CD8-positive, alpha-beta memory T cell (primary cell): ENCODE measurements around the gene OR2Y1. TPM values are rescaled to one million over a fixed set of nuclear protein-coding genes. Genes with fewer than 3 reads are reported as not detected.
"Not testable (repeated sequence)": the region's sequence is repeated elsewhere in the genome, so short reads cannot be mapped to it uniquely, and the experiment has no call there.

ENCODE experiments used
- CTCF ChIA-PET: fragments of 350-600 bp; sonication (Branson Sonifier 250); formaldehyde crosslinking; loops from one replicate; lab custom pipeline; 2021; ENCODE audit warnings: antibody characterized with exemption; lab: Charles Lee
- POLR2A ChIA-PET: fragments of 350-600 bp; sonication (Branson Sonifier 250); formaldehyde crosslinking; loops from one replicate; lab custom pipeline; 2021; ENCODE audit warnings: antibody characterized with exemption; lab: Charles Lee
- DNase-seq, 5 donors: peaks; one replicate each; pipeline versions ENCODE4 v3.0.0 to v3.0.0-alpha.2; 2020 to 2022; ENCODE audit warnings: mixed read lengths in 1 of 5
- H3K27ac ChIP-seq: one replicate; pipeline ENCODE4 v1.7.0; 2013; ENCODE audit warnings: low read depth, mild to moderate bottlenecking, low read length, moderate library complexity
- H3K27me3 ChIP-seq: 2 replicates; pipeline ENCODE4 v1.7.0; 2013; ENCODE audit warnings: low read length, mild to moderate bottlenecking; ENCODE audit not compliant: insufficient read depth, poor library complexity, severe bottlenecking
- H3K36me3 ChIP-seq: 2 replicates; pipeline ENCODE4 v1.7.0; 2013; ENCODE audit warnings: mild to moderate bottlenecking, low read length, moderate library complexity; ENCODE audit not compliant: insufficient read depth
- H3K4me1 ChIP-seq: 2 replicates; pipeline ENCODE4 v1.7.0; 2013; ENCODE audit warnings: mild to moderate bottlenecking, low read length, moderate library complexity; ENCODE audit not compliant: insufficient read depth
- H3K4me3 ChIP-seq: 2 replicates; pipeline ENCODE4 v1.7.0; 2013; ENCODE audit warnings: mild to moderate bottlenecking, low read length
- H3K9me3 ChIP-seq: 2 replicates; pipeline ENCODE4 v1.7.0; 2013; ENCODE audit warnings: mild to moderate bottlenecking, low read length
- H3K27ac Mint-ChIP-seq, 8 donors: one replicate each; pipeline ENCODE4 v1.8.0; 2020 to 2021; ENCODE audit warnings: mixed read lengths in 8 of 8, mild to moderate bottlenecking in 6 of 8, inconsistent platforms in 3 of 8, moderate library complexity in 3 of 8
- H3K27me3 Mint-ChIP-seq, 2 donors: one replicate each; pipeline ENCODE4 v1.8.0; 2020 to 2021; ENCODE audit warnings: mixed read lengths in 2 of 2, mild to moderate bottlenecking in 1 of 2, moderate library complexity in 1 of 2
- H3K36me3 Mint-ChIP-seq, 3 donors: one replicate each; pipeline ENCODE4 v1.8.0; 2020 to 2021; ENCODE audit warnings: mixed read lengths in 3 of 3, inconsistent platforms in 1 of 3, mild to moderate bottlenecking in 1 of 3
- H3K4me1 Mint-ChIP-seq, 3 donors: one replicate each; pipeline ENCODE4 v1.8.0; 2020 to 2021; ENCODE audit warnings: mixed read lengths in 3 of 3, inconsistent platforms in 1 of 3, mild to moderate bottlenecking in 1 of 3
- H3K4me3 Mint-ChIP-seq, 7 donors: one replicate each; pipeline ENCODE4 v1.8.0; 2020 to 2021; ENCODE audit warnings: mixed read lengths in 7 of 7, mild to moderate bottlenecking in 6 of 7, moderate library complexity in 4 of 7, inconsistent platforms in 2 of 7
- H3K9me3 Mint-ChIP-seq, 5 donors: one replicate each; pipeline ENCODE4 v1.8.0; 2020 to 2022; ENCODE audit warnings: mixed read lengths in 5 of 5, mild to moderate bottlenecking in 3 of 5, moderate library complexity in 2 of 5, inconsistent platforms in 1 of 5
- polyA plus RNA-seq: library from polyadenylated mRNA; unstranded; fragments of 300-500 nt; fragmentation: Illumina TruSeq; gene quantifications from one replicate; pipeline ENCODE4 v1.2.3, GENCODE V29; 2021
- total RNA-seq, 2 experiments: library from RNA; stranded (reverse); gene quantifications; one replicate each; pipeline ENCODE4 v1.2.3, GENCODE V29; 2021

The OR2Y1 gene, protein sequence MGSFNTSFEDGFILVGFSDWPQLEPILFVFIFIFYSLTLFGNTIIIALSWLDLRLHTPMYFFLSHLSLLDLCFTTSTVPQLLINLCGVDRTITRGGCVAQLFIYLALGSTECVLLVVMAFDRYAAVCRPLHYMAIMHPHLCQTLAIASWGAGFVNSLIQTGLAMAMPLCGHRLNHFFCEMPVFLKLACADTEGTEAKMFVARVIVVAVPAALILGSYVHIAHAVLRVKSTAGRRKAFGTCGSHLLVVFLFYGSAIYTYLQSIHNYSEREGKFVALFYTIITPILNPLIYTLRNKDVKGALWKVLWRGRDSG
- total RNA-seq (not detected), polyA plus RNA-seq (not detected)

DNA sequence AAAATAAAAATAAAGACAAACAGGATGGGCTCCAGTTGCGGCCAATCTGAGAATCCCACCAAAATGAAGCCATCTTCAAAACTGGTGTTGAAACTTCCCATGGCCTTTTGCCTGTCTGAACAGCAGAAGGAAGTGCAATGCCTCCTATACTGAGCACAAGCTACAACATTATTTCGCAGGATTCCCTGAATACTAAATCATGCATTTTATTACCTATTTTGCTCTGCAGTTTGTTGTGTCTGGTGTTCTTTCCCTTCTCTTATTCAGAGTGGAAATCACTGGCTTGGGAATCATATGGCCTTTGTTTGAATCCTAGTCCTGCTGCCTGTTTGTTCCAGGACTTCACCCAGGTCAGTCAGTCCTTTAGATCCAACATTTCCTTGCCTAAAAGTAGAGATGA lies at the start of gene OR2Y1:
Gene OR2Y1, minus strand, starts transcription at position 101 of the 400 bp plus-strand sequence. Its CDS starts 0 bp downstream, at position 101.
- Mint-ChIP-seq H3K27ac (peak within 1 kb of the TSS in 1 of 8 donors; percentile 76), H3K9me3 (no peaks in the 10 kb centered on the region), H3K4me3 (no peak within 1 kb of the TSS), H3K4me1 (no peaks in the 10 kb centered on the region), H3K36me3 (no peaks in the 10 kb centered on the region), H3K27me3 (peaks cover 15 to 47% of the 10 kb centered on the region in 2 donors)
- POLR2A ChIA-PET: no interaction called here
- H3K27me3 ChIP-seq: peaks cover 4% of the 10 kb centered on the region
- no peak within 1 kb of the TSS for H3K27ac ChIP-seq
- no peaks in the 10 kb centered on the region for H3K4me1 ChIP-seq
- DNase-seq: no peak
- CTCF ChIA-PET: no interaction called here
- no peak within 1 kb of the TSS for H3K4me3 ChIP-seq
- H3K9me3 ChIP-seq: no peaks in the 10 kb centered on the region
- H3K36me3 ChIP-seq: no peaks in the 10 kb centered on the region

DNA sequence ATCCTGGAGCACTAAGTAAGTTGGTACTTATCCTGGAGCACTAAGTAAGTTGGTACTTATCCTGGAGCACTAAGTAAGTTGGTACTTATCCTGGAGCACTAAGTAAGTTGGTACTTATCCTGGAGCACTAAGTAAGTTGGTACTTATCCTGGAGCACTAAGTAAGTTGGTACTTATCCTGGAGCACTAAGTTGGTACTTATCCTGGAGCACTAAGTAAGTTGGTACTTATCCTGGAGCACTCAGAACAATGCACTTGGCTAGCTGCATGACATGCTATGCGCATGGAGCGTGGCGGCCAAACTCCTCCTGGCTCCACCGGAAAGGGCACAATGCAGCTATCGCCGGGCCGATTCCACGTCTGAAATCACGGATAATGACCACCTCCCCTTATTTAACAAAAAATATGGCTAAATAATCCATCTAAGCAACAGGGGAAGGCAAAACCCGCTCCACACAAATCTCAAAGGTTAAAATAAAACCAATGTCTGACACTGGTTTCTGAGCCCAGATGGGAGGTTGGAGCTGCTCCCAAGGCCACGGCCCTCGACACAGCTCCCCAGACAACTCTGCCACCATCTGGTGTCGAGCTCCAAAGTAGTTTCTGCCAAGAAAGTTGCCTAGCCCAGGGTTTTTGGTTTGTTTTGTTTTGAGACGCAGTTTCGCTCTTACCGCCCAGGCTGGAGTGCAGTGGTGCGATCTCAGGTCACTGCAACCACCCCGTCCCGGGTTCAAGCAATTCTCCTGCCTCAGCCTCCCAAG lies 49.0 kb upstream of the OR2Y1 start:
- H3K9me3 Mint-ChIP-seq, H3K27ac ChIP-seq, H3K27me3 Mint-ChIP-seq, H3K4me3 ChIP-seq, H3K27me3 ChIP-seq, H3K9me3 ChIP-seq, POLR2A ChIA-PET, H3K4me1 ChIP-seq, H3K4me3 Mint-ChIP-seq, DNase-seq: not testable (repeated sequence)
- H3K4me1 Mint-ChIP-seq: peaks cover 33 to 72% (median 46%) of the 10 kb centered on the region in 3 donors
- H3K36me3 ChIP-seq: peaks cover 17% of the 10 kb centered on the region
- H3K27ac Mint-ChIP-seq: peak overlapping the region in 1 of 8 donors; percentile 96
- H3K36me3 Mint-ChIP-seq: peaks cover 0 to 59% (median 6%) of the 10 kb centered on the region in 3 donors
- CTCF ChIA-PET: interaction anchor here (1.7 kb wide), 2 partner anchors 13 to 15 kb away, joined by 4 to 6 read pairs; no protein-coding TSS in a partner anchor

DNA sequence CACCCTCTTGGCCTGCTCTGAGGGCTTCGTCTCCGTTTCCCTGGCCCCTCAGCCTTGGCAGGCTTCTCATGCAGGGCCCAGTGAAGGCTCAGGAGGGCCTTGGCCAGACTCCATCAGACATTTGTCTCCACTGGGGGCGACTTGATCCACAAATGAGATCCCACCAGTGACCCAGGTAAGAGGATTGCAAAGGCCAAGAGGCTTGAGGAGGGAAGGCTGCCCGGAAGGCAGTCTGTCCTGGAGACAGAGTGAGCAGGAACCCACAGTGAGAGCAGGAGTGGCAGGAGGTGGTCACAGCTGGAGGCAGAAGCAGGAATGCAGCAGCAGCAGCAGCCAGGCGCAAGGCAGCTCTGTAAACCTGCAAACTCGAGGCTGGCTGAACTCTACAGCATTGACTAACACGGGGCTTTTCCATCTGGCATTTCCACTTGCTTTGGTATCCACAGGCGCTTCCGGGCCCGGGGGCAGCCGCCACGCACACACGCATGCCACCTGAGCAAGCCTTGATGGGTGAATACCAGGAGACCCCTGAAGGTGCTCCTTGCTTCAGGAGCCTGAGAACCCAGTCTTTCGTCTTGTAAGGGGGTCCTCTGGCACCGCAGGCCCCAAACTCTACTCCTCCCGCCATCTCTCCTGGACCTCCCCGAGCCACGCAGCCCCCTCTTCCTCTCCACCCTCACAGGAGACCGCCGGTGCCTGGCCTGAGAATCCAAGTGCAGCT lies 48.0 kb upstream of the OR2Y1 start:
- no peak overlapping the region for H3K27ac ChIP-seq
- no peaks in the 10 kb centered on the region for H3K9me3 ChIP-seq
- Mint-ChIP-seq H3K27ac (peak overlapping the region in 4 of 8 donors; percentile 51 to 96 (median 64)), H3K4me1 (peaks cover 25 to 63% (median 38%) of the 10 kb centered on the region in 3 donors), H3K4me3 (peak overlapping the region in 1 of 7 donors; percentile 13), H3K36me3 (peaks cover 0 to 49% (median 6%) of the 10 kb centered on the region in 3 donors), H3K27me3 (no peaks in the 10 kb centered on the region), H3K9me3 (no peaks in the 10 kb centered on the region)
- POLR2A ChIA-PET: interaction anchor here (0.9 kb wide), 1 partner anchor 23 kb away, joined by 3 read pairs; no protein-coding TSS in a partner anchor
- no peak for DNase-seq
- CTCF ChIA-PET: interaction anchor here (2.5 kb wide), 1 partner anchor 15 kb away, joined by 7 read pairs; the partner anchor contains the start of gene MGAT1
- no peak overlapping the region for H3K4me3 ChIP-seq
- H3K27me3 ChIP-seq: no peaks in the 10 kb centered on the region
- H3K36me3 ChIP-seq: peaks cover 17% of the 10 kb centered on the region
- no peaks in the 10 kb centered on the region for H3K4me1 ChIP-seq

DNA sequence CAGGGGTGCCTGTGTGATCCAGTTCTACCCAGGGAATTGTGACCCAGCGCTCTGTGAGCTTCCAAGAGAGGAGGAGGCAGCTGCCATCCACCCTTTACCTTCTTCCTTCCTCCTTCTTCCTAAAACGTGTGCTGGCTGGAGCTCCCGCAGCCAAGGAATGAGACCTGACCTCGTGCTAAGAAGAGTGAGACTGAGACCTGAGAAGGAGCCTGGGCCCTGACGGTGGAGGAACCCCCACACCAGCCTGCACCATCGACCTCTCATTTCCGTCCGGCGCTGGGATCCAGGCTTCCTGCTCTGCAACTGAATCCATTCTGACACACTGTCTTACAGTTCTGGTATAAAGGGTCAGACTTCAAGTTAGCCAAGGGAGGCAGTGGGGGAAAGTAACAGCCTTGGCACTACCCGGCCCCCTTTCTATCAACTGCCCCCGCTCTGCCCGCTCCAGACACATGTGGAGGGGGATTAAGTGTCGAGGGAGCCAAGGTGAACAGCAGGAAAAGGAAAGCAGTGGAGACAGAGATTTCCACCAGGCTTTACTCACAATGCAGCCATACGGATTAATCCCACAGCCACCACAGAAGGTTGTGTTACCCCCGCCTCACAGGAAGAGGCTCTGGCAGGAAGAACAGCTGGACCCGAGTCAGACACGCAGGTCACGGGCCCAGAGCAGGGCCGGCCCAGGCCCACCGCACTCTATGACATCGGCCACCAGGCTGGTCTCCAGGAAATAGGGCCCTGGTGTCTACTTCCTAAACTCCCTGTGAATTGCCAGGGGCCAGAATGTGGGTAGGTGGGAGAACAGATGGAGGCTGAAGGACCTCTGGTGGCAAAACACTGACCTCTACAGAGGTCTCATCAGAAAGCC lies 46.9 kb upstream of the OR2Y1 start:
- H3K4me3 Mint-ChIP-seq: no peak overlapping the region
- DNase-seq: no peak
- no peaks in the 10 kb centered on the region for H3K9me3 Mint-ChIP-seq
- Histone ChIP-seq H3K9me3 (no peaks in the 10 kb centered on the region), H3K4me1 (no peaks in the 10 kb centered on the region), H3K4me3 (no peak overlapping the region), H3K36me3 (peaks cover 12% of the 10 kb centered on the region), H3K27ac (no peak overlapping the region), H3K27me3 (no peaks in the 10 kb centered on the region)
- CTCF ChIA-PET: interaction anchor here (1.2 to 2.5 kb wide), 2 partner anchors 16 to 24 kb away, joined by 6 to 7 read pairs; partner anchors contain the start of gene MGAT1
- no peaks in the 10 kb centered on the region for H3K27me3 Mint-ChIP-seq
- POLR2A ChIA-PET: interaction anchor here (1.0 kb wide), 1 partner anchor 23 kb away, joined by 3 read pairs; no protein-coding TSS in a partner anchor
- H3K4me1 Mint-ChIP-seq: peaks cover 31 to 62% (median 48%) of the 10 kb centered on the region in 3 donors
- peak overlapping the region; percentile 17 to 82 (median 63) for H3K27ac Mint-ChIP-seq
- H3K36me3 Mint-ChIP-seq: peaks cover 0 to 40% (median 6%) of the 10 kb centered on the region in 3 donors

DNA sequence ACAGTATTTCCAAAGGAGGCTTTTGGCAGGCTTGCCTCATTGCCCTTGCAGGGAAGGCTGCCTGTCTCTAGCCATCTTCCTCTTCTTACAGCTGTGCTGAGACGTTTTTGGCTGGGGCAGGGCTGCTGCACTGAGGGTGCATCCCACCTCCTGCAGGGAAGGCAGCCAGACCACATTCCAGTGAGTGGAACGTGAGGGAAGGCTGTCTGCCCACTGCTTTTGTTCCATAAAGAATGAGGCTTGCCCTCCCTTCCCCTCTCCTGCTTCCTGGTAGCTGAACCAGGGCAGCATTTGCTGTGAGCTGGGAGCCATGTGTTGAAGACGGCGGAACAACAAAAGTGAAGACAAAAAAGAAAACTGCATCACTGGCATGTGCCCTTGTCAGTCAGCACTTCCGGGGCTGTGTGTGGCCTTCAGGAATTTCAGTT lies 46.0 kb upstream of the OR2Y1 start:
- CTCF ChIA-PET: interaction anchor here (1.2 to 2.5 kb wide), 2 partner anchors 17 to 25 kb away, joined by 6 to 7 read pairs; partner anchors contain the start of gene MGAT1
- H3K27ac Mint-ChIP-seq: peak overlapping the region in 7 of 8 donors; percentile 47 to 85 (median 70)
- peaks cover 0 to 33% (median 4%) of the 10 kb centered on the region in 3 donors for H3K36me3 Mint-ChIP-seq
- no peaks in the 10 kb centered on the region for H3K9me3 ChIP-seq
- H3K4me1 Mint-ChIP-seq: peaks cover 28 to 55% (median 48%) of the 10 kb centered on the region in 3 donors
- no peak overlapping the region for H3K4me3 Mint-ChIP-seq
- H3K9me3 Mint-ChIP-seq: no peaks in the 10 kb centered on the region
- H3K4me1 ChIP-seq: no peaks in the 10 kb centered on the region
- H3K27me3 Mint-ChIP-seq: no peaks in the 10 kb centered on the region
- POLR2A ChIA-PET: interaction anchor here (1.0 kb wide), 1 partner anchor 24 kb away, joined by 3 read pairs; no protein-coding TSS in a partner anchor
- H3K36me3 ChIP-seq: peaks cover 3% of the 10 kb centered on the region
- no peak overlapping the region for H3K4me3 ChIP-seq
- no peak for DNase-seq
- H3K27ac ChIP-seq: no peak overlapping the region
- no peaks in the 10 kb centered on the region for H3K27me3 ChIP-seq

DNA sequence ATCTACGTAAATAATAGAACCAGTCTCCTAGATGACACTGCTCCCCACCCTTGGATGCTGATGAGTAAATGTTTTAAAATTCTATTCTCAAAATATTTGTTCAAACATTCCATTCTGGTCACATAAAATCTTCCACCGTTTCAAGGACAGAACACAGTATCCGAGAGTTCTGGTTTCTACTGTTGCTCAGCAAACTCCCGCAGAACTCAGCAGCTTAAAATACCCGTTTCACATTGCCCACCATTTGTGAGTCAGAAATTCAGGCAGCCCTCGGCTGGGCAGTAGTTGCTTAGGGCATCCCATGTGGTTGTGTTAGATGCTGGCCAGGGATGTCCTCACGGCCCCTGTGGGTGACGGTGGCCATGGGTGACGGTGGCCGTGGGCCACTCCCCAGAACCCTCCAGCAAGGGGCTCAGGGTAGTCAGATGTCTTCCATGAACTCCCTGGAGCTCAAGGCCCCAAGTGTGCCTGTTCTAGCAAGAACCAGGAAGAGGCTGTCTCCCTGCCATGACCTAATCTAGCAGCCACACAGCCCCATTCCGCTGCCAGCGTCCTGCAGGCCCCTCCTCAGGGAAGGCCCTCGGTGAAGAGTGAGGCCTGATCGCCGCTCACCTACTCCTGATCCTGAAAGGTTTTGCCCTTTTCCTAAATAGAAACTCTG lies 45.4 kb upstream of the OR2Y1 start:
- peaks cover 26 to 51% (median 46%) of the 10 kb centered on the region in 3 donors for H3K4me1 Mint-ChIP-seq
- no peaks in the 10 kb centered on the region for H3K4me1 ChIP-seq
- no peak overlapping the region for H3K4me3 ChIP-seq
- POLR2A ChIA-PET: no interaction called here
- peak overlapping the region in 6 of 8 donors; percentile 47 to 84 (median 66) for H3K27ac Mint-ChIP-seq
- H3K27ac ChIP-seq: no peak overlapping the region
- H3K27me3 ChIP-seq: no peaks in the 10 kb centered on the region
- H3K27me3 Mint-ChIP-seq: no peaks in the 10 kb centered on the region
- no peaks in the 10 kb centered on the region for H3K9me3 ChIP-seq
- CTCF ChIA-PET: interaction anchor here (0.7 to 1.8 kb wide), 10 partner anchors 10 to 312 kb away, joined by 3 to 7 read pairs (median 4); partner anchors contain the start of gene ZFP62
- DNase-seq: no peak
- peaks cover 0 to 30% (median 4%) of the 10 kb centered on the region in 3 donors for H3K36me3 Mint-ChIP-seq
- H3K4me3 Mint-ChIP-seq: no peak overlapping the region
- no peaks in the 10 kb centered on the region for H3K9me3 Mint-ChIP-seq
- H3K36me3 ChIP-seq: no peaks in the 10 kb centered on the region
